GM23338 (cell line): Measurements from ENCODE around the gene FAU. TPM values are rescaled to one million over a fixed set of nuclear protein-coding genes. Genes with fewer than 3 reads are reported as not detected.

Experiments
- ATAC-seq: fragments of 200-7000 bp; cut with Tn5 transposase; 3 replicates; pipeline ENCODE4 v1.9.1; 2020
- DNase-seq: peaks from one replicate; pipeline ENCODE4 v3.0.0-alpha.2; 2015; ENCODE audit warnings: low spot score
- H2AFZ ChIP-seq: fragments of 200-600 bp; sonication (generic); 2 replicates; pipeline ENCODE4 v1.8.0; 2016; ENCODE audit warnings: antibody characterized with exemption, mild to moderate bottlenecking, moderate library complexity
- H3F3A ChIP-seq: fragments of 200-600 bp; sonication (generic); replicated peaks from 2 replicates; pipeline ENCODE4 v1.8.0; 2017; ENCODE audit warnings: antibody characterized with exemption, mixed run types, low read depth
- H3K27ac ChIP-seq: fragments of 200-600 bp; sonication (generic); 2 replicates; pipeline ENCODE4 v1.6.1; 2016; ENCODE audit warnings: low read depth
- H3K27me3 ChIP-seq: fragments of 200-600 bp; sonication (generic); 2 replicates; pipeline ENCODE4 v1.8.0; 2016; ENCODE audit warnings: mild to moderate bottlenecking, mixed run types, moderate library complexity; ENCODE audit not compliant: insufficient read depth
- H3K36me3 ChIP-seq: fragments of 200-600 bp; sonication (generic); 2 replicates; pipeline ENCODE4 v1.8.0; 2016; ENCODE audit warnings: mild to moderate bottlenecking; ENCODE audit not compliant: insufficient read depth
- H3K4me1 ChIP-seq: fragments of 200-600 bp; sonication (generic); 2 replicates; pipeline ENCODE4 v1.8.0; 2016; ENCODE audit warnings: mild to moderate bottlenecking, moderate library complexity; ENCODE audit not compliant: insufficient read depth
- H3K4me2 ChIP-seq: fragments of 200-600 bp; sonication (generic); 2 replicates; pipeline ENCODE4 v1.7.1; 2017; ENCODE audit warnings: mixed run types
- H3K4me3 ChIP-seq: fragments of 200-600 bp; sonication (generic); 2 replicates; pipeline ENCODE4 v1.6.1; 2016; ENCODE audit warnings: mixed run types
- H3K79me2 ChIP-seq: fragments of 200-600 bp; sonication (generic); replicated peaks from 2 replicates; pipeline ENCODE4 v1.8.0; 2017; ENCODE audit warnings: mild to moderate bottlenecking; ENCODE audit not compliant: insufficient read depth
- H3K9me2 ChIP-seq: fragments of 200-600 bp; sonication (generic); 2 replicates; pipeline ENCODE4 v1.8.0; 2017; ENCODE audit not compliant: insufficient read depth
- H4K20me1 ChIP-seq: fragments of 200-600 bp; sonication (generic); replicated peaks from 2 replicates; pipeline ENCODE4 v1.8.0; 2017; ENCODE audit warnings: mild to moderate bottlenecking; ENCODE audit not compliant: insufficient read depth
- H3K27ac Mint-ChIP-seq: 2 replicates; pipeline ENCODE4 v1.8.0; 2020; ENCODE audit warnings: inconsistent platforms, mild to moderate bottlenecking, moderate library complexity, mixed read lengths
- H3K27me3 Mint-ChIP-seq: 3 replicates; pipeline ENCODE4 v1.8.0; 2022; ENCODE audit warnings: low read depth, mild to moderate bottlenecking, moderate library complexity, mixed read lengths, inconsistent platforms; ENCODE audit not compliant: insufficient read depth, poor library complexity
- H3K36me3 Mint-ChIP-seq: 3 replicates; pipeline ENCODE4 v1.8.0; 2021; ENCODE audit warnings: low read depth, mild to moderate bottlenecking, inconsistent platforms, moderate library complexity, mixed read lengths
- H3K4me1 Mint-ChIP-seq: 3 replicates; pipeline ENCODE4 v1.8.0; 2020; ENCODE audit warnings: mild to moderate bottlenecking, inconsistent platforms, mixed read lengths
- H3K4me3 Mint-ChIP-seq: 3 replicates; pipeline ENCODE4 v1.8.0; 2021; ENCODE audit warnings: moderate library complexity, mild to moderate bottlenecking, inconsistent platforms, mixed read lengths
- H3K9me3 Mint-ChIP-seq: 3 replicates; pipeline ENCODE4 v1.8.0; 2020; ENCODE audit warnings: moderate library complexity, mild to moderate bottlenecking, inconsistent platforms, mixed read lengths
- CTCF ChIP-seq, 2 experiments: fragments of 200-600 bp in 1 of 2; sonication (generic) in 1 of 2; conservative IDR thresholded peaks; 2 replicates each; pipeline versions ENCODE4 v1.5.1 to v1.6.1; 2016 to 2017; ENCODE audit warnings: antibody characterized with exemption in 2 of 2, low read depth in 2 of 2, mild to moderate bottlenecking in 2 of 2, moderate library complexity in 1 of 2
- ETS1 ChIP-seq: IDR thresholded peaks from 2 replicates; pipeline ENCODE4 v1.6.1; 2016; ENCODE audit warnings: antibody characterized with exemption
- EZH2 ChIP-seq: fragments of 200-600 bp; sonication (generic); IDR thresholded peaks from one replicate; pipeline ENCODE4 v1.8.0; 2017; ENCODE audit warnings: antibody characterized with exemption, mild to moderate bottlenecking, low read depth; ENCODE audit not compliant: unreplicated experiment
- EZH2phosphoT487 ChIP-seq: fragments of 200-600 bp; sonication (generic); IDR thresholded peaks from one replicate; pipeline ENCODE4 v1.8.1; 2018; ENCODE audit warnings: antibody characterized with exemption; ENCODE audit not compliant: unreplicated experiment
- JUNB ChIP-seq: IDR thresholded peaks from one replicate; pipeline ENCODE4 v1.6.1; 2016; ENCODE audit warnings: antibody characterized with exemption; ENCODE audit not compliant: unreplicated experiment
- NANOG ChIP-seq: IDR thresholded peaks from 2 replicates; pipeline ENCODE4 v1.6.1; 2016; ENCODE audit warnings: antibody characterized with exemption, borderline replicate concordance
- POLR2AphosphoS5 ChIP-seq: IDR thresholded peaks from 2 replicates; pipeline ENCODE4 v1.6.1; 2016; ENCODE audit warnings: antibody characterized with exemption, low read depth
- REST ChIP-seq: IDR thresholded peaks from one replicate; pipeline ENCODE4 v1.6.1; 2018; ENCODE audit warnings: antibody characterized with exemption; ENCODE audit not compliant: unreplicated experiment
- STAT1 ChIP-seq: IDR thresholded peaks from one replicate; pipeline ENCODE4 v1.6.1; 2016; ENCODE audit warnings: antibody characterized with exemption; ENCODE audit not compliant: unreplicated experiment
- ZNF114 ChIP-seq: fragments of 250-450 bp; sonication (Bioruptor Pico); IDR thresholded peaks from 2 replicates; pipeline ENCODE4 v1.5.0; 2020; ENCODE audit warnings: mild to moderate bottlenecking, moderate library complexity
- ZNF331 ChIP-seq: fragments of 250-450 bp; sonication (Bioruptor Pico); IDR thresholded peaks from 2 replicates; pipeline ENCODE4 v1.5.0; 2020; ENCODE audit warnings: low read depth, mild to moderate bottlenecking, moderate library complexity
- ZNF462 ChIP-seq: fragments of 250-450 bp; sonication (Bioruptor Pico); IDR thresholded peaks from 2 replicates; pipeline ENCODE4 v1.5.0; 2020; ENCODE audit warnings: mild to moderate bottlenecking, moderate library complexity
- polyA plus RNA-seq: library from polyadenylated mRNA; unstranded; fragments of >200 nt; fragmentation: Nextera tagmentation; extraction: Ambion mirVana; gene quantifications from 2 replicates; pipeline ENCODE4 v1.2.1, GENCODE V29; 2016
- total RNA-seq: library from RNA; depleted of rRNA; stranded (reverse); fragments of >200 nt; shearing (Covaris generic); gene quantifications from 2 replicates; pipeline ENCODE4 v1.2.3, GENCODE V29; 2014

FAU gene
- total and polyA plus RNA-seq, 2 experiments from 2014 or later, result 262 to 1,177 TPM

GRCh38 chr11:65087216-65087615, 34.7 kb downstream of the FAU start:
- Histone ChIP-seq H3K9me2 (no peaks in the 10 kb centered on the region), H3F3A (0 out of 2 replicates have a peak, but pooled peaks cover 4% of the 10 kb centered on the region), H3K27ac (no peak overlapping the region), H4K20me1 (peaks cover 10% of the 10 kb centered on the region; the same call in 1 of the 2 replicates), H3K4me1 (peaks cover 8% of the 10 kb centered on the region; the same call in 1 of the 2 replicates), H3K36me3 (no peaks in the 10 kb centered on the region), H2AFZ (no peak overlapping the region), H3K27me3 (no peaks in the 10 kb centered on the region), H3K4me2 (no peak overlapping the region), H3K4me3 (no peak overlapping the region), H3K79me2 (peaks cover 22% of the 10 kb centered on the region)
- Mint-ChIP-seq H3K9me3 (no peaks in the 10 kb centered on the region), H3K4me3 (no peak overlapping the region), H3K36me3 (peaks cover 12% of the 10 kb centered on the region), H3K27me3 (peaks cover 8% of the 10 kb centered on the region), H3K4me1 (peaks cover 13% of the 10 kb centered on the region), H3K27ac (no peak overlapping the region)
- DNase-seq (no peak), ATAC-seq (no peak)
- TF ChIP-seq JUNB (no peak), STAT1 (no peak), ZNF331 (CRISPR knock-in tag) (no peak), ETS1 (no peak), EZH2 (no peak), ZNF462 (CRISPR knock-in tag) (no peak), EZH2phosphoT487 (no peak), NANOG (no peak), ZNF114 (no peak), POLR2AphosphoS5 (no peak), CTCF (conservative IDR thresholded peaks at IDR 0.05; ENCODE audit: low read depth in 2 of 2) (no peak), REST (no peak)
